HFFc6 (cell line): Measurements from ENCODE around the gene GOLGA3. TPM values are rescaled to one million over a fixed set of nuclear protein-coding genes. Genes with fewer than 3 reads are reported as not detected.

Source experiments
- DNase-seq: peaks from one replicate; pipeline ENCODE4 v3.0.0-alpha.2; 2018
- H3K27ac Mint-ChIP-seq: 2 replicates; pipeline ENCODE4 v1.8.0; 2020; ENCODE audit warnings: mild to moderate bottlenecking, mixed read lengths
- H3K27me3 Mint-ChIP-seq: 2 replicates; pipeline ENCODE4 v1.8.0; 2021; ENCODE audit warnings: mild to moderate bottlenecking, moderate library complexity, mixed read lengths; ENCODE audit not compliant: insufficient read depth
- H3K36me3 Mint-ChIP-seq: 2 replicates; pipeline ENCODE4 v1.8.0; 2021; ENCODE audit warnings: low read depth, mixed read lengths
- H3K4me1 Mint-ChIP-seq: 2 replicates; pipeline ENCODE4 v1.8.0; 2020; ENCODE audit warnings: low read depth, mixed read lengths
- H3K4me3 Mint-ChIP-seq: 2 replicates; pipeline ENCODE4 v1.8.0; 2020; ENCODE audit warnings: mild to moderate bottlenecking, moderate library complexity, mixed read lengths
- H3K9me3 Mint-ChIP-seq: 2 replicates; pipeline ENCODE4 v1.8.0; 2020; ENCODE audit warnings: mild to moderate bottlenecking, mixed read lengths
- total RNA-seq, 6 experiments: library from RNA; stranded (reverse); fragmentation: NEBNext Ultra II Directional; extraction: Animal tissue kit (Norgen Biotek cat#: 25700); gene quantifications; 2 replicates in 1 of 6; 3 replicates in 5 of 6; pipeline ENCODE4 v1.2.3, GENCODE V29; 2021
- TF ChIP-seq, protein P1 (sequence below): fragments of 200-600 bp; sonication (generic); IDR thresholded peaks from 2 replicates; pipeline ENCODE4 v1.5.0; 2021; ENCODE audit warnings: antibody characterized with exemption, mild to moderate bottlenecking

The GOLGA3 gene
- total RNA-seq, 6 experiments from 2014 or later = 108 to 121 (median 115) TPM

DNA sequence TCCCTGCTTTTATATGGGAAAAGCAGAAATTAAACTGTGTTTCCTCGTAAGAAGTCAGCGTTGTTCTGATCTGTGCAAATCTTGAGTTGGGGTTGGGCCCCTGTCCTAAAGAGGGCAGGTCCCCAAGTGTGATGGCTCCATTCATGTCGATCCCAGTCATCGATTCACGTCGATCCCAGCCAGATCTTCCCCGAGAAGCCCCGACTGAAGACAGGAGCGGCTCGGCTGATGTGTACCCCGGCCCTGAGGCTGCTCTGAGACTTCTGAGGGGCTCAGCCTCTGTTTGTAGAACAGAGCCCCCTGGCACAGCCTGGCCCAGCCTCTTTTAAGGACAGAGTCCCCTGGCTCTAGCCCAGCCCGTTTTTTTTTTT lies 108.7 kb downstream of the GOLGA3 start:
- peaks cover 38% of the 10 kb centered on the region for H3K36me3 Mint-ChIP-seq
- H3K4me3 Mint-ChIP-seq = no peak overlapping the region
- TF ChIP-seq, protein P1, sequence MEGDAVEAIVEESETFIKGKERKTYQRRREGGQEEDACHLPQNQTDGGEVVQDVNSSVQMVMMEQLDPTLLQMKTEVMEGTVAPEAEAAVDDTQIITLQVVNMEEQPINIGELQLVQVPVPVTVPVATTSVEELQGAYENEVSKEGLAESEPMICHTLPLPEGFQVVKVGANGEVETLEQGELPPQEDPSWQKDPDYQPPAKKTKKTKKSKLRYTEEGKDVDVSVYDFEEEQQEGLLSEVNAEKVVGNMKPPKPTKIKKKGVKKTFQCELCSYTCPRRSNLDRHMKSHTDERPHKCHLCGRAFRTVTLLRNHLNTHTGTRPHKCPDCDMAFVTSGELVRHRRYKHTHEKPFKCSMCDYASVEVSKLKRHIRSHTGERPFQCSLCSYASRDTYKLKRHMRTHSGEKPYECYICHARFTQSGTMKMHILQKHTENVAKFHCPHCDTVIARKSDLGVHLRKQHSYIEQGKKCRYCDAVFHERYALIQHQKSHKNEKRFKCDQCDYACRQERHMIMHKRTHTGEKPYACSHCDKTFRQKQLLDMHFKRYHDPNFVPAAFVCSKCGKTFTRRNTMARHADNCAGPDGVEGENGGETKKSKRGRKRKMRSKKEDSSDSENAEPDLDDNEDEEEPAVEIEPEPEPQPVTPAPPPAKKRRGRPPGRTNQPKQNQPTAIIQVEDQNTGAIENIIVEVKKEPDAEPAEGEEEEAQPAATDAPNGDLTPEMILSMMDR = no peak
- no peak for DNase-seq
- H3K4me1 Mint-ChIP-seq = peaks cover 15% of the 10 kb centered on the region
- H3K9me3 Mint-ChIP-seq = 0 out of 2 replicates have a peak, but pooled peaks cover 6% of the 10 kb centered on the region
- H3K27me3 Mint-ChIP-seq = peaks cover 15% of the 10 kb centered on the region
- no peak overlapping the region for H3K27ac Mint-ChIP-seq

DNA sequence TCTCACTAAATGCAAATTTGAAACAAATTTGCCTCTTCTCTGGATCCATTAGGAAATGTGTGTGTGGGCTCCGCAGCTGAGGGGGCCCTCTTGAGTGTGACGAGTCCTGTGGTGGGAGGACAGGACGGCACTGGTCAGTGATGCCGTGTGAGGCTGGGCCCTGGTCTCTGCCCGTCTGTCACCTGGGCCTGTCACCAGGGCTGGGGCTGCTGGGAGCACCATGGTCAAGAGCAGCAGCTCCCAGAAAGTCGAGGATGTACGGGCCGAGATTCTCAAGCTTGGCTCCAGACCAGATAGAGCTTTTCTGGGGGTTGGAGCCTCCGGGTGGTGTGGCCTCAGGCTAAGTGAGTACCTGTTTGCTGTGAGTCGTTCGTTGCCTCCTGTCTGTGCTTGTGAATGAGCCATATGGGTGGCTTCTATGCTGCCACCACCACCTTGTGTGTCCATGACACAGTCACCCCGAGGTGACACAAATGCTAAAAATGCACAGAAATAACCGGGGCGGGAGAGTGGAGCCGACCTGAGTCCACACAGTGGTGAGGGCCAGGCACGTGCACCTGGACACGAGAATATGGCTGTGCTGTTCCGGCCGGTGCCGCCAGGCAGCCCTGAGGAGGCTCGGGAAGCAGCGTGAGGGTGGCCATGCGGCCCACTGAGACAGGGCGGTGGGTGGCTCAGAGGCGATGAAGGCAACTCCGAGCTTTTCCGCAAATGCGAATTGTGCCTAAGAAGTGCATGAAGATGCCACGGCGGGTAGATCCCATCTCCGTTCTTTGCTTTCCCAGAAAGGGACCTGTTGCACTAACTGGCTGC lies 109.3 kb downstream of the GOLGA3 start:
- Mint-ChIP-seq H3K27me3 (peaks cover 15% of the 10 kb centered on the region), H3K27ac (no peak overlapping the region), H3K4me3 (no peak overlapping the region), H3K4me1 (peaks cover 13% of the 10 kb centered on the region), H3K36me3 (peaks cover 41% of the 10 kb centered on the region), H3K9me3 (0 out of 2 replicates have a peak, but pooled peaks cover 6% of the 10 kb centered on the region)
- no peak for DNase-seq
- TF ChIP-seq, protein P1 = no peak

Other genes with a start within 250 kb of the GOLGA3 start
- gene LRCOL1, start 218.3 kb downstream of the GOLGA3 start, total RNA-seq = under 1 TPM; 0.23 to 1.00 (median 0.52) TPM
- not detected for gene P2RX2, start 210.1 kb downstream of the GOLGA3 start, total RNA-seq
- gene POLE, start 141.5 kb downstream of the GOLGA3 start, total RNA-seq = 10 to 100 TPM; 19.4 to 35.5 (median 29.3) TPM
- 10 to 100 TPM; 19.8 to 22.6 (median 21.9) TPM for gene PXMP2, start 141.3 kb downstream of the GOLGA3 start, total RNA-seq
- 10 to 100 TPM; 33.5 to 46.0 (median 39.2) TPM for gene PGAM5, start 118.0 kb downstream of the GOLGA3 start, total RNA-seq
- gene ANKLE2, start 67.0 kb downstream of the GOLGA3 start, total RNA-seq = 10 to 100 TPM; 43.7 to 54.6 (median 47.2) TPM
- gene CHFR, start 58.7 kb upstream of the GOLGA3 start, total RNA-seq = 10 to 100 TPM; 23.1 to 30.0 (median 26.2) TPM
- 10 to 100 TPM in 1 of 6 experiments, 1 to 10 TPM in 5; 6.2 to 11.8 (median 7.6) TPM for gene ZNF605, start 127.4 kb upstream of the GOLGA3 start, total RNA-seq
- 1 to 10 TPM; 5.9 to 6.6 (median 6.1) TPM for gene ZNF26, start 157.5 kb upstream of the GOLGA3 start, total RNA-seq
- gene ZNF84, start 208.6 kb upstream of the GOLGA3 start, total RNA-seq = 10 to 100 TPM in 4 of 6 experiments, 1 to 10 TPM in 2; 9.2 to 13.0 (median 11.3) TPM